GM18861 (cell line): ENCODE measurements around the gene STRIP1.

Experiments used
- ATAC-seq: cut with Tn5 transposase; IDR thresholded peaks from one replicate; pipeline ENCODE4 v1.9.1; 2021; ENCODE audit not compliant: unreplicated experiment

Gene STRIP1

GRCh38 chr1:110091381-110091780 is 57.0 kb downstream of the STRIP1 start:
- ATAC-seq, result no peak

DNA sequence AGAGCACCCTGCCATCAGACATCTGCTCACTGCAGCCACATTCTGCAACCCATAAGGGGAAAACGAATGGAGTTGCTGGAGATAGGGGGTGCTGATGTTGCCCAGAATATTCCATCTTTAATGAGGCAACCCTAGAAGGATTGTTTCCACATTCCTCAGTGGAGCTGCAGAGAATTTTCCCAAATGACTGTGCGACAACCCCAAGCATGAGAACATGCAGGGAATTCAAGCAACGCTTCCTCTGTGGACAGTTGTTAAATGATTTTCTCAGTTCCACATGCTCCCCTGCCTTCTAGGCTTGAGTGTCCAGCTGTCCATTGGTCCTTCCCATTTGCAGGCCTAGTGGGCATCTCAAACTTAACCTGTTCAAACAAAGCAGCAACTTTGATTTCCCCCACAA is 57.4 kb downstream of the STRIP1 start:
- ATAC-seq, result no peak

DNA sequence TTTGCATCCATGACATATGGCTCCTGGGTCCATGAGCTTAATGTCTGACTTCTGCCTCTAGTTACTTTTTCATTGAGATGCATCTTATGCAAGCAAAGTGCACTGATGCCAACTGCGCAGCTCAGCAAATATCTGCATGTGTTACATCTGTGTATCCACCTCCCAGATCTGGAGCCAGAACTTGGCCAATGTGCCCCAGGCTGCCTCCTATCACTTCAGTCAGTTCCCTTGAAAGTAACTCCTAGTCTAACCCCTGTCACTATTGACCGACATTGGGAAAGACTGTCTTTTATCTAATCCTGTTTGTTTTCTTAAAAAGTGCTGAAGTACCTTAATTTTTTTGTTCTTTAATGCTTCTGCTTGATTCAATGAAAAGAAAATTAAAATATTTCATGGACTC is 58.6 kb downstream of the STRIP1 start:
- ATAC-seq, result no peak

DNA sequence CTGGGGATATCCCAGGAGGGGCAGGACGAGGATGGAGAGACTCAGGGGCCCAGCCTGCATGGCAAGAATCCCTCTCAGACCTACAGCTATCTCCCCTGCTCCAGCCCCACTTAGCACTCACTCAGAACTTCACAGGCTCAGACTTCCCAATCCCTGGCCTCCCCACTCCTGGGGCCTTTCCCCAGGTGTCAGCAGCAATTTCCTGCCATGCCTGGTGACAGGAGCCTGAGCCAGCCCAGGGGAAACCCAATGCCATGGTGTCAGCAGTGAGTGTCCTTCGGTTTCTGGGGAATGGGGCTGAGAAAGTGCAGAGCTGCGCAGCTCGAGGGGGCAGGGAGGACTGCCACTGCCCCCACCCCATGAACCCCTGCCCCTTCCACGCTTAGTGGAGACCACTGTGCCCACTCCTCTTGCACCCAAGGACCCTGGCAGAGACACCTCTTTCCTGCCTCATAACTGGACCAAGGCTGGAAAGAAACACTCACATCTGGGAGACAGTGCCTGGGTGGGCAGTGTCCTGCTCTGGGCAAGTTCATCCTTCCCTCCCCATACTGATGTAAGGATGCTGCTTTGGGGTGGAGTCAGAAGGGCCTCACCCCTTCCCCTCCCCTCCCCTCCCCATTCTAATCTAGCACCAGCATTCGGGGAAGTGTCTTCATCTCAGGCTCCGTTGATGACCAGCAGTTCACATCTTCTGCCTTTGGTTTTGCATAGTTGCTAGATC is 60.7 kb downstream of the STRIP1 start:
- no peak for ATAC-seq

- ATAC-seq, result no peak
These were observed 63.2 kb downstream of the STRIP1 start for GRCh38 chr1:110097507-110098221.

- no peak for ATAC-seq
These were observed 64.0 kb downstream of the STRIP1 start for GRCh38 chr1:110098222-110099026.

GRCh38 chr1:110100335-110100734 is 65.9 kb downstream of the STRIP1 start:
- no peak for ATAC-seq

DNA sequence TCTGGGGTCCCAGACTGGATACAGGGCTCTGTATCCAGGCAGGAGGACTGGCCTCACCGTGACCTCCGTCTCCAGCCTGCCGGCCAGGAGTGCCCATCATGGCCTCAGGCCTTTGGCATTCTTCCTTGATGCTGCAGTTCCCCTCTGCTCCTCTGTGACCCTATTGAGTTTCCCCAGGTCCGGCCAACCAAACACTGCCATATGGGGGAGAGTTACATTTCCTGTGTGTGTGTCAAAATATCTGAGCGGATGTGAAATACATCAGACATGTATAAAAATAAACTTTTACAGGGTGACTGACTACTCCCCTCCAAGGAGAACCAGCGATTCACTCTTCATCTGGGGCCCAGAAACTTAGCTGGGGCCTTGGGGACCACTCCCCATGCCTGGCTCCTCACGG is 67.7 kb downstream of the STRIP1 start:
- no peak for ATAC-seq
